WTC11 (cell line): ENCODE data around the gene MRPS30. TPM values are rescaled to one million over a fixed set of nuclear protein-coding genes. Genes with fewer than 3 reads are reported as not detected.

Experiments
- ATAC-seq: fragments of 200-7000 bp; cut with Tn5 transposase; 2 replicates; pipeline ENCODE4 v1.10.0; 2021; ENCODE audit warnings: mild to moderate bottlenecking, moderate library complexity
- CTCF ChIA-PET: fragments of 300-600 bp; sonication (Branson Sonifier 250); formaldehyde crosslinking; loops from one replicate; lab custom pipeline; 2021; ENCODE audit warnings: antibody characterized with exemption; lab: Charles Lee
- POLR2A ChIA-PET: fragments of 350-600 bp; sonication (Branson Sonifier 250); formaldehyde crosslinking; loops from one replicate; lab custom pipeline; 2021; ENCODE audit warnings: antibody characterized with exemption; lab: Charles Lee
- DNase-seq: peaks from one replicate; pipeline ENCODE4 v3.0.0; 2021; ENCODE audit warnings: low spot score
- H3K27ac Mint-ChIP-seq: 2 replicates; pipeline ENCODE4 v1.8.0; 2021; ENCODE audit warnings: mixed read lengths
- H3K27me3 Mint-ChIP-seq: 2 replicates; pipeline ENCODE4 v1.8.0; 2021; ENCODE audit warnings: low read depth, mild to moderate bottlenecking, moderate library complexity, mixed read lengths
- H3K36me3 Mint-ChIP-seq: 2 replicates; pipeline ENCODE4 v1.8.0; 2021; ENCODE audit warnings: mixed read lengths
- H3K4me1 Mint-ChIP-seq: 2 replicates; pipeline ENCODE4 v1.8.0; 2022; ENCODE audit warnings: mixed read lengths
- H3K4me3 Mint-ChIP-seq: 2 replicates; pipeline ENCODE4 v1.8.0; 2021; ENCODE audit warnings: mild to moderate bottlenecking, moderate library complexity, mixed read lengths
- H3K9me3 Mint-ChIP-seq: 2 replicates; pipeline ENCODE4 v1.8.0; 2021; ENCODE audit warnings: mixed read lengths
- CREB1 ChIP-seq: sonication (generic); formaldehyde crosslinking; IDR thresholded peaks from 2 replicates; pipeline ENCODE4 v1.8.0; 2023; ENCODE audit warnings: mild to moderate bottlenecking, missing genetic modification reagents
- FOXP1 ChIP-seq: sonication (generic); formaldehyde crosslinking; IDR thresholded peaks from 2 replicates; pipeline ENCODE4 v1.8.0; 2022; ENCODE audit warnings: missing genetic modification reagents, mild to moderate bottlenecking, moderate library complexity, borderline replicate concordance
- GABPB1 ChIP-seq: sonication (generic); formaldehyde crosslinking; IDR thresholded peaks from 2 replicates; pipeline ENCODE4 v1.8.1; 2023; ENCODE audit warnings: mild to moderate bottlenecking, missing genetic modification reagents
- HMGA2 ChIP-seq: fragments of 250-450 bp; sonication (Bioruptor Pico); IDR thresholded peaks from 2 replicates; pipeline ENCODE4 v1.4.0; 2021; ENCODE audit warnings: mild to moderate bottlenecking, moderate library complexity
- MXD4 ChIP-seq: fragments of 250-450 bp; sonication (Bioruptor Pico); IDR thresholded peaks from 2 replicates; pipeline ENCODE4 v1.8.0; 2021; ENCODE audit warnings: mild to moderate bottlenecking, moderate library complexity, borderline replicate concordance
- NR2C2 ChIP-seq: sonication (generic); formaldehyde crosslinking; IDR thresholded peaks from 2 replicates; pipeline ENCODE4 v1.8.0; 2022; ENCODE audit warnings: mild to moderate bottlenecking, missing genetic modification reagents
- SOX15 ChIP-seq: fragments of 250-450 bp; sonication (Bioruptor Pico); IDR thresholded peaks from 2 replicates; pipeline ENCODE4 v1.9.0; 2021; ENCODE audit warnings: mild to moderate bottlenecking
- TEAD4 ChIP-seq: sonication (generic); formaldehyde crosslinking; IDR thresholded peaks from 2 replicates; pipeline ENCODE4 v1.8.0; 2022; ENCODE audit warnings: mild to moderate bottlenecking, missing genetic modification reagents
- ZNF138 ChIP-seq: sonication (generic); formaldehyde crosslinking; conservative IDR thresholded peaks from 2 replicates; pipeline ENCODE4 v1.8.1; 2022; ENCODE audit warnings: mild to moderate bottlenecking, moderate library complexity, missing genetic modification reagents
- ZNF219 ChIP-seq: sonication (generic); formaldehyde crosslinking; IDR thresholded peaks from 2 replicates; pipeline ENCODE4 v1.8.0; 2023; ENCODE audit warnings: missing genetic modification reagents, mild to moderate bottlenecking, borderline replicate concordance
- total RNA-seq: library from RNA; stranded (reverse); gene quantifications from 3 replicates; pipeline ENCODE4 v1.2.3, GENCODE V29; 2021
- TF ChIP-seq, protein P1 (sequence below): sonication (generic); formaldehyde crosslinking; IDR thresholded peaks from 2 replicates; pipeline ENCODE4 v1.8.1; 2023; ENCODE audit warnings: mild to moderate bottlenecking, missing genetic modification reagents
- TF ChIP-seq, protein P2 (sequence below): sonication (generic); formaldehyde crosslinking; IDR thresholded peaks from 2 replicates; pipeline ENCODE4 v1.8.0; 2022; ENCODE audit warnings: mild to moderate bottlenecking, missing genetic modification reagents
- TF ChIP-seq, protein P3 (sequence below): sonication (generic); formaldehyde crosslinking; IDR thresholded peaks from 2 replicates; pipeline ENCODE4 v1.8.1; 2022; ENCODE audit warnings: mild to moderate bottlenecking, moderate library complexity, missing genetic modification reagents
- TF ChIP-seq, protein P4 (sequence below): sonication (generic); formaldehyde crosslinking; IDR thresholded peaks from 2 replicates; pipeline ENCODE4 v1.8.1; 2022; ENCODE audit warnings: missing genetic modification reagents, borderline replicate concordance

MRPS30 gene
- total RNA-seq, 1 experiment from 2014 or later: 83.9 TPM

DNA sequence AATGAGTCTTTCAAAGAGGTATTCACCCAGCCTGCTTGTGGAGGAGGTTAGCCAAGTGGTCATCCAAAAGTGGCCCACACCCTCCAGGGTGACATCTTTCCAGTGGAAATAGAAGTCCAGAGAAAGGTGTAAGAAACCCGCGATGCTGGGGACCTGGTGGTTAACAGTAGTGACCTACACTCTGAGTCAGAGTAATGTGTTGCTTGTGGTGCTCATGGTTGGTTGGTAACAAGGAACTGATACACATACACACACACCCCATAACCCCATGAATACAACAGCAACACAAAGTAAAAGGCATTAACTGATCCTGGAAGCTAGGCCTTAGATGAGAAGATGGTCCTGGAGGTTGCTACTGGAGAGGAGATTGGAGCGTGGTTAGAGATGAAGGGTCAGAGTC is 26.9 kb downstream of the MRPS30 start (continued):
- TF ChIP-seq, protein P1, sequence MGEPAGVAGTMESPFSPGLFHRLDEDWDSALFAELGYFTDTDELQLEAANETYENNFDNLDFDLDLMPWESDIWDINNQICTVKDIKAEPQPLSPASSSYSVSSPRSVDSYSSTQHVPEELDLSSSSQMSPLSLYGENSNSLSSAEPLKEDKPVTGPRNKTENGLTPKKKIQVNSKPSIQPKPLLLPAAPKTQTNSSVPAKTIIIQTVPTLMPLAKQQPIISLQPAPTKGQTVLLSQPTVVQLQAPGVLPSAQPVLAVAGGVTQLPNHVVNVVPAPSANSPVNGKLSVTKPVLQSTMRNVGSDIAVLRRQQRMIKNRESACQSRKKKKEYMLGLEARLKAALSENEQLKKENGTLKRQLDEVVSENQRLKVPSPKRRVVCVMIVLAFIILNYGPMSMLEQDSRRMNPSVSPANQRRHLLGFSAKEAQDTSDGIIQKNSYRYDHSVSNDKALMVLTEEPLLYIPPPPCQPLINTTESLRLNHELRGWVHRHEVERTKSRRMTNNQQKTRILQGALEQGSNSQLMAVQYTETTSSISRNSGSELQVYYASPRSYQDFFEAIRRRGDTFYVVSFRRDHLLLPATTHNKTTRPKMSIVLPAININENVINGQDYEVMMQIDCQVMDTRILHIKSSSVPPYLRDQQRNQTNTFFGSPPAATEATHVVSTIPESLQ (CRISPR knock-in tag): no peak
- TF ChIP-seq SOX15 (CRISPR knock-in tag) (no peak), NR2C2 (no peak), TEAD4 (CRISPR knock-in tag) (no peak), ZNF138 (CRISPR knock-in tag) (no peak), CREB1 (CRISPR knock-in tag) (no peak)
- TF ChIP-seq, protein P2, sequence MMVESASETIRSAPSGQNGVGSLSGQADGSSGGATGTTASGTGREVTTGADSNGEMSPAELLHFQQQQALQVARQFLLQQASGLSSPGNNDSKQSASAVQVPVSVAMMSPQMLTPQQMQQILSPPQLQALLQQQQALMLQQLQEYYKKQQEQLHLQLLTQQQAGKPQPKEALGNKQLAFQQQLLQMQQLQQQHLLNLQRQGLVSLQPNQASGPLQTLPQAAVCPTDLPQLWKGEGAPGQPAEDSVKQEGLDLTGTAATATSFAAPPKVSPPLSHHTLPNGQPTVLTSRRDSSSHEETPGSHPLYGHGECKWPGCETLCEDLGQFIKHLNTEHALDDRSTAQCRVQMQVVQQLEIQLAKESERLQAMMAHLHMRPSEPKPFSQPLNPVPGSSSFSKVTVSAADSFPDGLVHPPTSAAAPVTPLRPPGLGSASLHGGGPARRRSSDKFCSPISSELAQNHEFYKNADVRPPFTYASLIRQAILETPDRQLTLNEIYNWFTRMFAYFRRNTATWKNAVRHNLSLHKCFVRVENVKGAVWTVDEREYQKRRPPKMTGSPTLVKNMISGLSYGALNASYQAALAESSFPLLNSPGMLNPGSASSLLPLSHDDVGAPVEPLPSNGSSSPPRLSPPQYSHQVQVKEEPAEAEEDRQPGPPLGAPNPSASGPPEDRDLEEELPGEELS (CRISPR knock-in tag): no peak
- TF ChIP-seq, protein P3, sequence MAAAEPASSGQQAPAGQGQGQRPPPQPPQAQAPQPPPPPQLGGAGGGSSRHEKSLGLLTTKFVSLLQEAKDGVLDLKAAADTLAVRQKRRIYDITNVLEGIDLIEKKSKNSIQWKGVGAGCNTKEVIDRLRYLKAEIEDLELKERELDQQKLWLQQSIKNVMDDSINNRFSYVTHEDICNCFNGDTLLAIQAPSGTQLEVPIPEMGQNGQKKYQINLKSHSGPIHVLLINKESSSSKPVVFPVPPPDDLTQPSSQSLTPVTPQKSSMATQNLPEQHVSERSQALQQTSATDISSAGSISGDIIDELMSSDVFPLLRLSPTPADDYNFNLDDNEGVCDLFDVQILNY (CRISPR knock-in tag): no peak

DNA sequence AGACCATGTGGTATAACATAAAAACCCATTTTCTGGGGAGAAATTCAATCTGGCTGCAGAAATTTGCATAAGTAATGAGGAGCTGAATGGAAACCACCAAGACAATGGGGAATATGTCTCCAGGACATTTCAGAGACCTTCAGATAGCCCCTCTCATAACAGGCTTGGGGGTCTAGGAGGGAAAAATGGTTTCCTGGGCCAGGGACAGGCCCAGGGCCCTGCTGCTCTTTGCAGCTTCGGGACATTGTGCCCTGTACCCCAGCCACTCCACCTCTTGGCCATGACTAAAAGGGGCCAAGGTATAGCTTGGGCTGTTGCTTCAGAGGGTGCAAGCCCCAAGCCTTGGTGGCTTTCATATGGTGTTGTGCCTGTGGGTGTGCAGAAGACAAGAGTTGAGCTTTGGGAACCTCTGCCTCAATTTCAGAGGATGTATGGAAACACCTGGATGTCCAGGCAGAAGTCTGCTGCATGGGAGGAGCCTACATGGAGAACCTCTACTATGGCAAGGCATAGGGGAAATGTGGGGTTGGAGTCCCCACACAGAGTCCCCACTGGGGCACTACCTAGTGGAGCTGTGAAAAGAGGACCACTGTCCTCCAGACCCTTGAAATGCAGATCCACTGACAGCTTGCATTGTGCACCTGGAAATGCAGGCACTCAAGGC is 30.4 kb downstream of the MRPS30 start:
- POLR2A ChIA-PET: no interaction called here
- Mint-ChIP-seq H3K27ac (no peak overlapping the region), H3K4me3 (no peak overlapping the region), H3K9me3 (peaks cover 46% of the 10 kb centered on the region), H3K4me1 (no peaks in the 10 kb centered on the region), H3K36me3 (peaks cover 42% of the 10 kb centered on the region)
- ATAC-seq (no peak), DNase-seq (no peak)
- CTCF ChIA-PET: no interaction called here
- TF ChIP-seq GABPB1: no peak
- TF ChIP-seq, protein P4, sequence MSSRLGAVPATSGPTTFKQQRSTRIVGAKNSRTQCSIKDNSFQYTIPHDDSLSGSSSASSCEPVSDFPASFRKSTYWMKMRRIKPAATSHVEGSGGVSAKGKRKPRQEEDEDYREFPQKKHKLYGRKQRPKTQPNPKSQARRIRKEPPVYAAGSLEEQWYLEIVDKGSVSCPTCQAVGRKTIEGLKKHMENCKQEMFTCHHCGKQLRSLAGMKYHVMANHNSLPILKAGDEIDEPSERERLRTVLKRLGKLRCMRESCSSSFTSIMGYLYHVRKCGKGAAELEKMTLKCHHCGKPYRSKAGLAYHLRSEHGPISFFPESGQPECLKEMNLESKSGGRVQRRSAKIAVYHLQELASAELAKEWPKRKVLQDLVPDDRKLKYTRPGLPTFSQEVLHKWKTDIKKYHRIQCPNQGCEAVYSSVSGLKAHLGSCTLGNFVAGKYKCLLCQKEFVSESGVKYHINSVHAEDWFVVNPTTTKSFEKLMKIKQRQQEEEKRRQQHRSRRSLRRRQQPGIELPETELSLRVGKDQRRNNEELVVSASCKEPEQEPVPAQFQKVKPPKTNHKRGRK (CRISPR knock-in tag): no peak
- TF ChIP-seq FOXP1 (CRISPR knock-in tag): no peak
- TF ChIP-seq ZNF219 (CRISPR knock-in tag): no peak
- TF ChIP-seq, all 79 proteins: peak for 0
- H3K27me3 Mint-ChIP-seq: no peaks in the 10 kb centered on the region

DNA sequence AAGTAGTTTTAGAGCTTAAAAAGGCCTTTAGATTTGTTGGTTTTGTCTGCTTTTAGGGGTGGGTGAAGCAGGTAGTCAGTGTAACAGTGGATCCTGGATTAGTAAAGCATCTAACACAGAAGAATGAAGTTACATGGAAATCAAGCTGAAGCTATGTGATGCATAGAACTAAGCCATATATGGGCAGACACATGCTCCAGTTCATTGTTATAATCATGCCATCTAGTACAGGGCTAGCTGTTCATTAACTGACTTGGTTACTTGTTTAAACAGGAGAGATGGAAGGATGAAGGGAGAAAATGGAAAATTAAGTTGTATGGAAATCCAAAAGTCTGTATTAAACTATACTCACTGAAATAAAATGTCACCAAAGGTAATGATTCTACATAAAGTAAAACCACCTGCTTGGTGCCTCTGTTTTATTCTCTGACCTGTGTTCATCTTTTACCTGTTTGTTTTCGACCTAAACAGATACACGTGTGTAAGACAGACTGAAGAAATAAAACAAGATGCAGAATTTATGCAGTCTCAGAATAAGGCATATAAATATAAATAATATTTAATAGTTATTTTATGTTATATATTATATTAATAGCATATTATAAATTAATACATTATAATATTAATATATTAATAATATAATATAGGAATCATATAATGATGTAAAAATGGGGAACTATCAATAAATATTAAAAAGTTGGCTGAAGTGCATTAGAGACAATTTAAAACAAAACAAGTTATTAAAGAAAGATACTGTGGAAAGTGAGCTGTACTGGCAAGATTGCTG is 33.9 kb downstream of the MRPS30 start:
- Mint-ChIP-seq H3K4me3 (no peak overlapping the region), H3K27me3 (no peaks in the 10 kb centered on the region), H3K36me3 (peaks cover 28% of the 10 kb centered on the region), H3K27ac (no peak overlapping the region), H3K4me1 (no peaks in the 10 kb centered on the region), H3K9me3 (peaks cover 28% of the 10 kb centered on the region)
- ChIA-PET POLR2A (no interaction called here), CTCF (interaction anchor here (1.0 kb wide), 1 partner anchor 11 kb away, joined by 3 read pairs; no protein-coding TSS in a partner anchor)
- ATAC-seq (no peak), DNase-seq (no peak)
- no peak for TF ChIP-seq MXD4 (CRISPR knock-in tag)
- TF ChIP-seq HMGA2: peak; percentile 96
